T-helper 22 cell (primary cell): ENCODE data around the gene GLT6D1.
"Not testable (repeated sequence)": the region's sequence is repeated elsewhere in the genome, so short reads cannot be mapped to it uniquely, and the experiment has no call there.

Experiments used
- DNase-seq: peaks from one replicate; pipeline ENCODE4 v3.0.0-alpha.2; 2020; ENCODE audit warnings: low read depth

Gene GLT6D1, protein sequence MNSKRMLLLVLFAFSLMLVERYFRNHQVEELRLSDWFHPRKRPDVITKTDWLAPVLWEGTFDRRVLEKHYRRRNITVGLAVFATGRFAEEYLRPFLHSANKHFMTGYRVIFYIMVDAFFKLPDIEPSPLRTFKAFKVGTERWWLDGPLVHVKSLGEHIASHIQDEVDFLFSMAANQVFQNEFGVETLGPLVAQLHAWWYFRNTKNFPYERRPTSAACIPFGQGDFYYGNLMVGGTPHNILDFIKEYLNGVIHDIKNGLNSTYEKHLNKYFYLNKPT

DNA sequence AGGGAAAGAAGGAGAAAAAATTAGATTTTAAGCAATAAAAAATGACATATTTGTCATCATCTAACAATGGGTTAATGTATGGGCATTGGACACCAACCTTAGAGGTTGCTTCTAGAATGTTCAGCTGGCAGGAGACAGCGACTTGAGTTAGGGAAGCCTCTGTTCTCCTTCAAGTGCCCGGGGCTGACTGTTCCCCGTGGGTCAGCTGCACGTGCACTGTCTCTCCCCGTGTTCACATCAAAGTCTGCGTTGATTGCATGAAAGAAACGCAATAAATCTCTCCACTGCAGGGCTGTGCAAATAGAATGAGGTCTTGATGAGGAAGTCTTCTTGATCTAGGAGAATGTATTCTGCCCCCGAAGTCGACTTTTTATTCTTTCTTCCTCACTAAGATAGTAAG lies at the start of gene GLT6D1:
TSS of gene GLT6D1 (minus strand) at position 345 of the 400 bp plus-strand sequence. CDS start 353 bp downstream, outside the sequence.
- no peak for DNase-seq

DNA sequence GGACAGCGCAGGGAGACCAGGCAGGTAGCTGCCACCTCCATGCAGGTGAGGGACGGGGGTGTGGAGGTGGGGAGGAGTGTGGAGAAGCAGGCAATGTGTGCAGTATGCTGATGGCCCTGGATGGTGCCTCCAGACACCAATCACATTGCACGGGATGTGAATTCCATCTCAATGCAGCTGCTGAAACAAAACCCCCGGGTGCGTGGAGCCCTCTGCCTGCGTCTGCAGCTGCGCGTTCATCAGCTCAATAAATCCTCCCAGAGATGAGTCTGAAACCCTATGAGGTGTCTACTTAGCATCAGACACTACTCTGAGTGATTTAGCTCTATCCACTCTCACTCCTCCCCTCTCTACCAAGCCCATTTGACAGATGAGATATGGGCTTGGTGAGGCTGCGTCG lies 49.7 kb upstream of the GLT6D1 start:
- no peak for DNase-seq

DNA sequence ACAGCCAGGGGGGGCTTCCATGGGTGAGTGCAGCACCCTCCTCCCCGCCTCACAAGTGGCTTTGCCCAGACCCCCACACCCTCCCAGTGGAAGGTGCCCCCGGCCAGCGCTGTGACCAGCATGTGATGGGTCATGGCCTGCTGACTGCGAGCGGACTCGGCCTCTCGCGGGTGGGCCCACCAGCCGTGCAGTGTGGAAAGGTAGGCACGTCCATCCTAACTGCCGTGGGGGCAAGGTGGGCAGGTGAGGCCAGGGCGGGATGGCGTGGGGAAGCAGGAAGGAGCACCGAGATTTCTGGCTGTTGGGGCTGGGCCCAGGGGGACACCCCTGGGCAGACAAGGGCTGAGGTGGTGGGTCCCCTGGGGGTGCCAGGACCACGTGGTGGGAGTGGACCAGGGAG lies 47.9 kb upstream of the GLT6D1 start:
- no peak for DNase-seq

DNA sequence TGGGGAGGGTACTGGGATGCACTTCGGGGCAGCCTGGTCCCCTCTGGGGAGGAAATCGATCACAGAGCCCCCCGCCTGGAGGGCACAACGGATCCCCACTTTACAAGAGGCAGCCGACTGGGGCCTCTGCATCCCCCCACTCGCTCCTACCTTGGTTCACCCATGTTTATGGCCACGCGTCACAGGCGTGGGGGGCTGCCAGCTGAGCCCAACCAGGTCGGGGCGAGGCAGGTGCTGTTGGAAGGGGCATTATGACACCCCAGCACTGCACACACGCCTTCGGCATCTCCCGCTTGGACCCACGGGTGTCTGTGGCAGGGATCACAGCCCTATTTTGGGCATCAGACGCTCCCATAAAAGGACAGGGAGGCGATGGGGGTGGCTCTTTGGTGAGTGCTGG lies 45.4 kb upstream of the GLT6D1 start:
- no peak for DNase-seq

DNA sequence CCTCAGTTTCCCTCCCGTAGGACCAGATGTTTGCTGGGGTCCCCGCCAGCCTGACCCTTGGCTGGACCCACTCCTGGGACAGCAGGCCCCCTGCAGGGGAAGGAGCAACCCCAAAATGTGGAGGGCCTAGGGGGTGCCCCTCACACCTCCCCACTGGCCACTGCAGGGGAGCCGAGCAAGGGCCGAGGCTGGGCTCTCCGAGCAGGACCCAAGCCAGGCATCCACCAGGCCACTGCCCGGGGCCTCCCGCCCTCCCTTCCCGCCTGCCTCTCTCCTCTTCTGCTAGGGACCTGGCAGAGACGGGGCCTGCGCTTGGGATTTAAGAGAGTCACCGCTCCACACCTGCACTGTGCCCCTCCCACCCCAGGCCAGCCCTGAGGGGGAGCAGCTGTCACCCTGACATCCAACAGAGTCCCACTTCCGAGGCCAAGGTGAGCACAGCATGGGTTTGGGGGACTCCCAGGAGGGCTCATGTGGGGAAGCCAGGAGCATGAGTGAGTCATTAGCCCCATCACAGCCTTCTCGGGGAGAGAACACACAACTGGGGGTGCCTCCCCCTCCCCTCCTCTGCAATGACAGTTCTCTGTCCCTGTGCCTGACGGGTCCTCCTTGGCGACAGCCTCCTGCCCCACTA lies 44.2 kb upstream of the GLT6D1 start:
- DNase-seq = no peak

DNA sequence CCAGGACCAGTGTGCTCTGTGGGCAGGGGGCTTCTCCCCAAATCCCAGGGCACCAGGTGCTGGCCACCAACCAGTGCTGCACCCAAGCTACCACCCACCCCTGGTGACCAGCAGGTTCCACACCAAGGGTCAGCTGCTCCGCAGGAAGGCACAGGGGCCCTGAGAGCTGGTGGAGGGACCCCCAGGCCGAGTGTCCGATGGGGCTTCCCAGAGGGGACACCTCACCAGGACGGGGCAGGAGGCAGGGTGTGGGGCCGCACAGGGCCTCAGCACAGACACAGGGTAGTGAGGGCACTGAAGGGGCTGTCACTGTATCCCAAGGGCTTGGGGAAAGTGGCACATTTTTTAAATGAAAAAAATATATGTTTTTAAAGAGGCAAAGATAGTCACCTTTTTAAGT lies 41.8 kb upstream of the GLT6D1 start:
- no peak for DNase-seq

DNA sequence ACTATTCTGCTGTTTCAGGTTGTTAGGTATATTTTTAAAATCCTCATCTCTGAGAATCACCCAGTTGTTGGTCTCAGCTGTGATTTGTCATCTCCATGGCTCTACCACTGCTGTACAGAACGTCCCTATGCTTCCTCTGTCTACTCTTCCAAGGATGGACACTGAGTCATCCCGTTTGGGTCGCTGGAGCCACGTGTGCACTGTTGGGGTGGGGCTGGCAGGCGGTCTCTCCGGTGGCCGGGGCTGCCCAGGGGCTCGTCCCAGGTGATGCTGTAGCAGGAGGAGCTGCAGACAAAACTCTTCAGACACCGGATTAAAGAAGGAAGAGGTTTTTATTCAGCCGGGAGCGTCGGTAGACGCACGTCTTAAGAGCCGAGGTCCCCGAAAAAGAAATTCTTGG lies 40.7 kb upstream of the GLT6D1 start:
- DNase-seq = no peak

DNA sequence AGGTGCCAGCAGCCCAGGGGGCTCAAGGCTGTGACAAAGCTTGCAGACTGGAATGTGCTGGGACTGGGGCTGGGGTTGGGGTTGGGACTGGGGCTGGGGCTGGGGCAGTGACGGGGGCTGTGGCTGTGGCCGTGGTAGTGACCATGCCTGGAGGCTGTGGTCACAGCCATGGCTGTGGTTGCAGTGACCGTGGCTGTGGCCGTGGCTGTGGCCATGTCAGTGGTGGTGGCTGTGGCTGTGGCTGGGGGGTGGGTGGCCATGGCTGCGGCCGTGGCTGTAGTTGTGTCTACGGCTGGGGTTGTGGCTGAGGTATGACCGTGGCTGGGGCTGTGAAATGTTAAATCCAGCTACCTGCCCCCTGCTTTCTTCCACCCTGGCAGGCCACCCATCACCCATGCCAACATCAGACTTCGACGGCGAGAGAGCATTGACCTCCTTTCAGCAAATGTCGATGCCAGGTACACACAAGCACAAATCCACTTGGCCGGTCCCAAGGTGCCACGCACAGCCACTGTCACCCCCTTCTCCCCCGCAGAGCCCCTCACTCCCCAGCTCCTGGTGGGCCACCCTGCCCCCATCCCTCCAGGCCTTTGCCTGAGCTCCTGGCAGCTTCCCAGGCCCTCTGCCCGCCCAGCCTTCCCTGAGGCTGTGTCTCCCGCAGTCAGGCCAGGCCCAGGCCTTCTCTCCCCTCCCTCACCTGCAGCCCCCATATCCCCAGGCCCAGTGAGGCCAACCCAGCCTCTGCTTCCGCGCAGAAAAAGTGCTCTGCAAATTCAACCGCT lies 39.1 kb upstream of the GLT6D1 start:
- DNase-seq = no peak

DNA sequence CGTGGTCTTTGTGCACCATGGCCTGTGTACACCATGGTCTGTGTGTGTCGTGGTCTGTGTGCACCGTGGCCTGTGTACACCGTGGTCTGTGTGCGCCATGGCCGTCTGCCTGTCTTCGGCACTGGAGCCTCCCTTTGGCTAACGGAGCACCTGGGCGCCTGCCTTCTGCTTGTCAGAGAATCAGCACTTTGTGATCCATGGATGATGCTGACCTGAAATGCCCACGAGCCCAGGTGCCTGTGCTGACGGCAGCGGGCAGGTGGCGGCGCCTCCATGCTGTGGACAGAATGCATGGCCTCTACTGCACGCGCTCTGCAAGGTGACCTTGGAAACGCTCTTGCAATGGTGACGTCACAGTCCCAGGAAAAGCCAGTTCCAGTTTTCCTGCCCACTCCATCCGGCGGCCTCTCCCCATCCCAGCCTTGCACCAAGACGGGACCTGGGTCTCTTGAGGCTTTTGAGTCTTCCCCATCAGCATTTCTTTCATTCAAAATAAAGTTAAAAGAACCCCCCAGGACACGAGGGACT lies 38.4 kb upstream of the GLT6D1 start:
- DNase-seq = no peak

DNA sequence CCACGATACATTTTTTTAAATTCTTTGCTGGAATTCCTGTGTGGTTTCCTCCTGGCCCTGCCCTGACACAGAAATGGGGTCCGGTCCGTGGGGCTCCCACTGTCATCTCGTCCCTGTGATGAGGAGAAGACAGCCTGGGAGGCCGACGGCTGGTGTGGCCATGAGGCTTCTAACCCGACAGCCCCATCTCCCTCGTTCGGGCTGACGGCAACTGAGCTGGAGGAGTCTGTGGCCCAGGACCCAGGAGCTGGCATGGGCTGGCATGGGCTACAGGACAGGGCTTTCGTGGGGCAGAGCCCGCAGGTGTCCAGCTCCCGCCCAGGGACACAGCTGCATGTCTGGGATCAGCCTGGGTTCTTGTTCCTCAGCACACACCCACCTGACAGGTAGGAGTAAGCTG lies 37.6 kb upstream of the GLT6D1 start:
- no peak for DNase-seq

DNA sequence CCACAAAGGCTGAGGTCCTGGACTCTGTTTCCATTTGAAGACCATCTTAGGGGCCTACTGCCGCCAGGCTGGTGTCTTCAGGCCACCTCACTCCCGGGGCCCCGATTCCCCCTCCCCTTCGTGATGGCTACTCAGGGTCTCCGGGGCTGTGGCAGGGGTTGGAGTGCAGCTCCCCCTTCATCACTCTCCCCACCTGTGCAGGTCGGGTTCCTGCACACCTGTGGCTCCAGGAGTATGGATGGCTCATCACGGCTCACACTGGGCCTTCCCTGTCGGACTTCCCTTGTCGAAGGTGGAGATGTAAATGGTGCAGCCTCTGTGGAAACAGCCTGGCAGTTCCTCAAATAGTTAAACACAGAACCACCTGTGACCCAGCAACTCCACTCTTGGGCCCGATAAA lies 35.6 kb upstream of the GLT6D1 start:
- no peak for DNase-seq

DNA sequence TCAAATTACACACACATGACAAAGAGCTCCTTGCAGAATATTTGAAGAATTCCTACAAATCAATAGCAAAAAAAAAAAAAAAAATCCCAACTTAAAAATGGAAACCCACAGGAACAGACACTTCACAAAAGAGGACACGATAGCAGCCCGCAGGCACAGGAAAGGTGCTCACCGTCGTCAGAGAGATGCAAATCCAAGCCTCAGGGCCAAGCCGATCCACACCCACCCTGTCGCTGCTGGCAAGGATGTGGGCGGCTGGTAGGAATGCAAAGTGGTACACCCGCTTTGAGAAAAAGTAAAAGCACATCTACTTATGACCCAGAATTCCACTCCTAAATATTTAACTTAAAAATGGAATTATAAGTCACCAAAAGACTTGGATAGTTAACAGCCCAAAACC lies 34.6 kb upstream of the GLT6D1 start:
- no peak for DNase-seq

DNA sequence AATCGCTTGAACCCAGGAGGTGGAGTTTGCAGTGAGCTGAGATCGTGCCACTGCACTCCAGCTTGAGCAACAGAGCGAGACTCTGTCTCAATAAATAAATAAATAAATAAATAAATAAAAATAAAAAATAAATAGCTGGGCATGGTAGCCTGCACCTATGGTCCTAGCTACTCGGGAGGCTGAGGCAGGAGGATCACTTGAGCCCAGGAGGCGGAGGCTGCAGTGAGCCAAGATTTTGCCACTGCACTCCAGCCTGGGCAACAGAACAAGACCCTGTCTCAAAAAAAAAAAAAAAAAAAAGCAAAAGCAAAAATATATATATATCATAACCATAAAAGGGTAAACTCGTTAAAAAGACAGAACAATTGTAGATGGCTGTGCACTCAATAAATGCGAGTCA lies 33.4 kb upstream of the GLT6D1 start:
- not testable (repeated sequence) for DNase-seq

DNA sequence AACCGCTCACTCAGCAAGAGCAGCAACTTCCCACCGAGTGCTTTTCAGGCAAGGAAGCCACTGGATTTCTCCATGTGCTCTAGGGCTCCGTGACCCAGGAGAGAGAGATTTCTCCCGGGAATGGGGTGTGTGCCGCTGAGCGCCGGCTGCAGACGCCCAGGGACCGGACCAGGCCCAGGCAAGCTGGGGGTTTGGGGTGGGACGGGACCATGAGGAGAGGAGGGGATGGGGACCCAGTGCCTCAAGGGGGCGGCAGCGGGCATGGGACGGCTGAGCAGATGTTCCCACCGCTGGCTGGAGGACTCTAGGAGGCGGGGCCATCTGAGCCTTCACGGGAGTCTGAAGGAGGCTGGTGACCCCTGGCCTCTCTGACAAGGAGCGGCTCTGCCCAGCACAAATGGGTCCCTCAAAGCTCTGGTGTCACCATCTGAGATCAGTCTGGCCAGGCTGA lies 32.3 kb upstream of the GLT6D1 start:
- DNase-seq = no peak

DNA sequence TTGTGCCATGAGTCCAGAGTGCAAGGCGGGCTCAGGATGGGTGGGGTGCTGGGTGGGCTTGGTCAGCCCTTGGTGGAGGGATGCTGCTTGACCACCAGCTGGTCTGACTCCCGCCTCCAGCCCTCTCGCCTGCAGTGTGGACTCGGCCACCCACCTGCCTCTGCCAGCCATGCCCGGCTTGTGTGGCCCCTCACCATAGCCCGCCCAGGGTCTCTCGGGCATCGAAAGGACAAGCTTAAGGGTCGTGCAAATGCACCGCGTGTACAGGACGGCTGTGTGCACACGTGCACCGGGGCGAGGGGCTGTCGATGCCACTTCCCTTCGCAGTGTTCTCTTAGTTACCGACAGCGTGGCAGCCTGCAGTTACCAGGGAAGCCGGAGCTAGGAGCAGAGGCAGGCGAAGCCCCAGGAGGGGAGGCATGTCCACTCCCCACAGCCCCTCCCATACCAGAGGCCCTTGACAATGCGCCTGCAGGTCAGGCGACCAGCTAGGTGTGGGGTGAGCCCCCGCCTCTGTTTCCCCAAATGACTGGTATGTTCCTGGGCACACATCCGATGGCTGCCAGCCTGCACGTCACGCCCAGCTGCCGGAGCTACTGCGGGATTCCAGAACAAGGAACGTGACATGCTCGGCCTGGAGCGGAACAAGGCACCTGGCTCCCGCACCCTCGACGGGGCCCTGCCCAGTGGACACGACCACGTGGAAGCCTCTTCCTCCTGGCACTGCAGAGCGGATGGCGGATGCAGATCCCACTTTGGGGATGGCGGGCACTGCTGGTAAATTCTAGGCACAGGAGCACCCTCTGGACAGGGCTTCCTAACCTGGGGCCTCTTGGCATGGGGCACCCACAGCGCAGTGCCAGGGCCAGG lies 31.6 kb upstream of the GLT6D1 start:
- DNase-seq = no peak

DNA sequence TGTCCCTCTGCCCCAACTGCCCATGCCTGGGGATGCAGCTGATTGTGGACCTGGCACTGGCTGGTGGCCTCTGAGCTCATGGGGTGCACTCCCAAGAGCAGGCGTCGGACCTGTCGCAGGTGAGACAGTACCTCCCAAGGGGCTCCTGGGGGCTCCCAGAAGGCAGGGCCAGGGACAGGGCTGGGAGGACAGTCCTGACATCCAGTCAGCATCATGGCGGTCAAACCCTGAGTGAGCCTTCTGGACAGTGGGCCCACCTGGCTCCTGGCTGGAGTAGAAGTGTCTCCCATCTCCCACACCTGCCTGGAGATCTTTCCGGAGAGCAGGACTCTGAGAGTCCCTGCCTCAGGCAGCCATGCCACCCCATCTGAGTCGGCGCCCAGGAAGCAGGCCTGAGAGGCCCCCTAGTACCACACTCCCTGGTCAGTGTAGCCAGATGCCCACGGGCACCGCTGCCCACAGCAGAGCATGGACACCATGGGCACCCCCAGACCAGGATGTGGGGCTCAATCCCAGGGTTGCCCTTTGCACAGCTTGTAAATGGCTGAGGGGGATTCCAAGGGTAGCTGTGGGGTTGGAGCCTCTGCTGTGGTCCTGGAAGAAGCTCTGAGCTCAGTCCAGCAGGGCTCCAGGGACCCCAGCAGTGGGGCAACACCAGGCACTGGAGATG lies 30.4 kb upstream of the GLT6D1 start:
- DNase-seq = no peak

DNA sequence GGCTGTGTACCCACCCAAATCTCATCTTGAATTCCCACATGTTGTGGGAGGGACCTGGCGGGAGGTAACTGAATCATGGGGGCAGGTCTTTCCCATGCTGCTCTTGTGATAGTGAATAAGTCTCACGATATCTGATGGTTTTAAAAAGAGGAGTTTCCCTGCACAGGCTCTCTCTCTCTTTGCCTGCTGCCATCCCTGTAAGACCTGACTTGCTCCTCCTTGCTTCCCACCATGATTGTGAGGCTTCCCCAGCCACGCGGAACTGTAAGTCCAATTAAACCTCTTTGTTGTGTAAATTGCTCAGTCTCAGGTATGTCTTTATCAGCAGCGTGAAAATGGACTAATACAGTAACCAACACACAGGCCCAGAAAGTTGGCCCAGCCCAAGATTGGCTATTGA lies 29.7 kb upstream of the GLT6D1 start:
- DNase-seq = not testable (repeated sequence)

DNA sequence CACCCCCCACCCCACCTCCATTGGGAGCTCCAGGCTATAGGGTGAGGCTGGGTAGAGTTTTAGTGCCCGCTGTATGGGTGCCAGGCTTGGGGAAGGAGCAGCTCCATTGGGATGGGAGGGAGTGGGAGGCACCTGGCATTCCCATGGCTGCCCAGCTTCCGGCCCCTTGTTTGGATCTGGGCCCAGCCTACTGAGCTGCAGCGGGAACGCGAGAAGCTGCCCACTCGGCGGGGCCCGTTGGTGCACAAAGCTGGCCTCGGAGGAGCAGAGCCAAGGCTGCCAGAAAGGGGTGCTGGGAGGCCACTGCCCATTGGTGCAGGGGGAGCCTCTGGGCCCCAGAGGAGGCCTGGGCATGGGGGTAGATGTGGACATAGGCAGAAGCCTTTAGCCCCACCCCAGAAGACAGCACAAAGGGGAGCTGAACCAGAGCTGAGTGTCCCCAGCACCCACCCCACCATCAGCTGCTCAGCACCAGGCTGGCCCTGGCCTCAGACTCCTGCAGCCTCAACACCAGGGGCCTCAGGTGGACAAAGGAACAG lies 28.2 kb upstream of the GLT6D1 start:
- no peak for DNase-seq

DNA sequence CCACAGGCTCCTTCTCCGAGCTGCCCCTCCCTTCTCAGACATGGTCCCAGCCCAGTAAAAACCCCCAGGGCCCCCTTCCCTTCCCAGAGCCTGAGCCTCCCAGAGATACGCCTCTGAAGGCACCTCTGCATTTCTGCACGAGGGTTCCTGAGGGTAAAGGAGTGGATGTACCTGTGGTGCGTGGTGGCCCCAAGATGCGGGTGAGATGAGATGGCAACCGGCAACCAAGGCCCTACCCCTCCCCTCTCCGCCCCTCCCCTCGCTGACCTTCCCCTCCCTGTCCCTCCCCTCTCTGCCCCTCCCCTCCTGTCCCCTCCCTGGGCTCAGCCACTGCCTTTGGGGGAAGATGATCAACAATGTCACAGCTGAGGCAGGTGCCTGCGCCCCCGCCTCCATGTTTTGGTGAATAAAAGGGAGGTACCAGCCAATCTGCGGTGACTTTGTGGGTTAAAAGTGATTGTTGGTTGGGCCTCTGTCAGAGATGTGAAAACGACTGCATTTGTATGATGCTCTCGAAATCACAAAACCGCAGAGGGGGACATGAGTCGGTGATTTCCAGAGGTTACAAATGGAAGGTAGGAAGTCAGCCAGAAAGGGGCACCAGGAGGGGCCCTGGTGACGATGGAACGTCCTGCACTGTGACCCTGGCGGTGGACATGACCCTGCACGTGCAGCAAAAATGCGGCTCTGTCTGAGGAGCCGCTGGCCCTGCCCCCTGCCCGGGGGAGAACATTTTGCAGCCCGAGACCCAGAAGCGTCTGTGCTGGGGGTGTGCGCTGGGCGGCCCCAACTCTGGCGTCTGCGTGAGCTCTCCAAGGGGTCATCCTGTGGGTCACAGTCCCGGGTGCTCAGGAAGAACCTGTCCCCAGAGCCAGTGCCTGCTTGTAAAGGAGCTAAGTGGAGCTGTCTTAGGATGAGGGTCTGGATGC lies 27.5 kb upstream of the GLT6D1 start:
- no peak for DNase-seq

DNA sequence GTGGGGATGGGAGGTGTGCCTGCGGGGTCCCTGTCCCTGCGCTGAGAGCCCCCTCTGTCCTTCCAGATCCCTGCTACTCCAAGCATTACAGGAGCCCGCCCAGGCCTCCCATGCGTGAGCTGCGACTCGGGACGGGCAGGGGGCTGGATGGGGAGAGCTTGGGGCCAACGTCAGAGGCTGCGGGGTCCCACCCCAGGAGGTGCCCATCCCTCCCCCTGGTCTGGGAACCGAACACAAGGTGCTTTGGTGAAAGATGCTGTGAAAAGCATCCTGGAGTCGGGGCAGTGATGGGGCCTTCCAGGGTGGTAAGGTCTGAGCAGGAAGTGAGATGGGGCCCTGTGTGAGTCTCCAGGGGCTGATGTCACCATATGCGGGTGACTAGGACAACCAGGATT lies 26.5 kb upstream of the GLT6D1 start:
- DNase-seq = no peak
